EL (cell line): ENCODE measurements around the gene SLC7A6OS.

ENCODE experiments used
- DNase-seq: peaks from one replicate; pipeline ENCODE4 v3.0.0-alpha.2; 2016

The SLC7A6OS gene

DNA sequence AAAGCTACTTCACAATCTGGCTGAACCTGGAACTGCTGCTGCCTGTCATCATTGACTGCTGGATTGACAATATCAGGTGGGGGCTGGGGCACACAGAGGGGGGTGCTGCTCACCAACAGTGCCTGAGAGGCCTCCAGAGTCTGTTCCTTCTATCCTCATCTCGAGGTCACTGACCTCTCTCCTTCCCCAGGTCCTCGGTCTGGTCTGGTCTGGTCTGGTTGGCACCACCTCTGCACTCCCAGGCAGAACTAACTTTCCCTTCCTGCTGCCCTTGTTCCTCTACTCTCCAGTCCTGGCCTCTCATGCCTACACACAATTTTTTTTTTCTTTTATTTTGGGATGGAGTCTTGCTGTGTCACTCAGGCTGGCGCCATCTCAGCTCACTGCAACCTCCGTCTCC, 61.4 kb downstream of the SLC7A6OS start:
- no peak for DNase-seq
